Cardiac fibroblast (primary cell): Measurements from ENCODE around the gene TMEM126A.

Source experiments
- DNase-seq, 2 donors: peaks; one replicate each; pipeline versions ENCODE4 v3.0.0 to v3.0.0-alpha.2; 2010; ENCODE audit warnings: low read depth in 2 of 2
- H3K4me3 ChIP-seq, 2 donors: replicated peaks in 1 of 2; 1 replicate in 1 of 2; 2 replicates in 1 of 2; pipeline ENCODE4 v1.5.1; 2011; ENCODE audit warnings: low read depth in 2 of 2, low read length in 2 of 2, mild to moderate bottlenecking in 2 of 2, moderate library complexity in 1 of 2
- TF ChIP-seq, protein P1 (sequence below): IDR thresholded peaks from one replicate; pipeline ENCODE4 v1.5.1; 2011; ENCODE audit warnings: low read depth, mild to moderate bottlenecking, low read length, inconsistent platforms

The TMEM126A gene

DNA sequence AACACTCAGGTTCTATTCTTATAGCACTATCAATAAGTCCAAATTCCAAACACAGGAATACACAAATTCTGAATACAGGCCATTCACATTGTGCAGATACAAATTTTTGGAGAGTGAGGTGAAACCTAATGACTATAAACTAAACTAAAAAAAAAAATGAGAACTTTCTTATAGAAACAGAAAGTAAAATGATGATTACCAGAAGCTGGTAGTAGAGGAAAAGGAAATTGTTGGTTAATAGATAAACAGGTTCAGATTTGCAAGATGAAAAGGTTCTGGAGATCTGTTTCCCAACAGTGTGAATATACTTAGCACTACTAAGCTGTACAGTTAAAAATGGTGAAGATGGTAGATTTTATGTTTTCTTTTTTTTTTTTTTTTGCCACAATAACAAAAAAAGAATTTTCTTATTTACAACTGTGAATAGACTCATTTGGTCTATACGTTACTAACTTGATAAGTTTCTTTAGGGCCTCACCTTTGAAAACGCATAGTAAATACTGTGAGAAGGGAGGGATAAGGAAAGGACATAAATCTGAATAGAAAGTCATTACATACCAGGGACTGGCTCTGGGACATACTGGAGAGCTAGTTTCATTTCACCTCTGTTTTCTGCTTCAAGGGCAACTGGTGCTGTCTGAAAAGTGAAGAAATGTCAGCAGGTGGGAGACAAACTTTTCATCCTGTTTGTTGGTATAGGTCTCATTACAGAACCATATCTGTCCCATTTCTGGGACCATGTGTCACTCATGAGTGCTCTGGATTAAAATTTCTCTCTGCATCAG, 52.4 kb downstream of the TMEM126A start:
- TF ChIP-seq, protein P1, sequence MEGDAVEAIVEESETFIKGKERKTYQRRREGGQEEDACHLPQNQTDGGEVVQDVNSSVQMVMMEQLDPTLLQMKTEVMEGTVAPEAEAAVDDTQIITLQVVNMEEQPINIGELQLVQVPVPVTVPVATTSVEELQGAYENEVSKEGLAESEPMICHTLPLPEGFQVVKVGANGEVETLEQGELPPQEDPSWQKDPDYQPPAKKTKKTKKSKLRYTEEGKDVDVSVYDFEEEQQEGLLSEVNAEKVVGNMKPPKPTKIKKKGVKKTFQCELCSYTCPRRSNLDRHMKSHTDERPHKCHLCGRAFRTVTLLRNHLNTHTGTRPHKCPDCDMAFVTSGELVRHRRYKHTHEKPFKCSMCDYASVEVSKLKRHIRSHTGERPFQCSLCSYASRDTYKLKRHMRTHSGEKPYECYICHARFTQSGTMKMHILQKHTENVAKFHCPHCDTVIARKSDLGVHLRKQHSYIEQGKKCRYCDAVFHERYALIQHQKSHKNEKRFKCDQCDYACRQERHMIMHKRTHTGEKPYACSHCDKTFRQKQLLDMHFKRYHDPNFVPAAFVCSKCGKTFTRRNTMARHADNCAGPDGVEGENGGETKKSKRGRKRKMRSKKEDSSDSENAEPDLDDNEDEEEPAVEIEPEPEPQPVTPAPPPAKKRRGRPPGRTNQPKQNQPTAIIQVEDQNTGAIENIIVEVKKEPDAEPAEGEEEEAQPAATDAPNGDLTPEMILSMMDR, result no peak
- DNase-seq, result no peak
- H3K4me3 ChIP-seq, result no peak overlapping the region

DNA sequence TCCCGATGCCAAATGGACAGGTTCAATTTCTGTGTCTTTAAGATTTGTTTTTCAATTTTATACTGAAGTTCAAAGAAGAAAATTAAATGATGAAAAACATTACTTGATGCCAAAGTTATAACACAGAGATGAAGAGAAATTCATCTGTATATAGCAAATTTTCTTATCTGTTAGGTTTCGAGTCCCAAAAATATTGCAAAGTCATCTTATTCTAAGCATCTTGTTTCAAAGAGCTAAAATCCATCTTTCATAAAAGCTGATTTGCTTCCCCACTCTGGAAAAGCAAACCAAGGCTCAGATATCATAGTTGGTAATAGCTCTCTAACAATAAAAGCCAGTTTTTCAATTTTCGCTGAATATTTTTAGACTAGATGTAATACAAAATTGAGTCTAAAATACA, 57.2 kb downstream of the TMEM126A start:
- TF ChIP-seq, protein P1, result no peak
- H3K4me3 ChIP-seq, result no peak overlapping the region
- DNase-seq, result no peak

DNA sequence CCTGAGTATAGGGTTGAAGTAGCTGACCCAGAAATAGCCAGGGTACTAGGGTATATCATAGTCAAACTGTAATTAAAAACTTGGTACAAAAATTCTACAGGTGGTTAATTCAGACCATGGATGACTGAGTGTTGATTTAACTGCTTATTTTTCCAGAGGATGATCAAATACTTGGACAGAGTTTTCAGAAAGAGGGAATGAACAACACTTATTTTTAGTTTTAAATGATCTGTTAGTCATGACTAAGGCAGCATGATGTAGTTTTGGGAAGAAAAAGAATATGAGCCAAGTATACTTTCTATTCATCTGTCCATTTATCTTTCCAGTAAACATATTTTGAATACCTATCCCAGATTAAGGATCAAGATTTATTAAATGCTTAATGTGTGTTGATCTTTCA, 58.0 kb downstream of the TMEM126A start:
- TF ChIP-seq, protein P1, result no peak
- no peak overlapping the region for H3K4me3 ChIP-seq
- no peak for DNase-seq
